Cerebellar cortex (tissue), 1 donor: ENCODE measurements around the gene LDLRAP1.
"Not testable (repeated sequence)": the region's sequence is repeated elsewhere in the genome, so short reads cannot be mapped to it uniquely, and the experiment has no call there.

Source experiments
- DNase-seq: peaks from one replicate; pipeline ENCODE4 v3.0.0-alpha.2; 2015; ENCODE audit warnings: low spot score

The LDLRAP1 gene

GRCh38 chr1:25577134-25577920 lies 33.9 kb downstream of the LDLRAP1 start:
- no peak for DNase-seq

- no peak for DNase-seq
These were observed 36.2 kb downstream of the LDLRAP1 start for GRCh38 chr1:25579292-25580252.

DNA sequence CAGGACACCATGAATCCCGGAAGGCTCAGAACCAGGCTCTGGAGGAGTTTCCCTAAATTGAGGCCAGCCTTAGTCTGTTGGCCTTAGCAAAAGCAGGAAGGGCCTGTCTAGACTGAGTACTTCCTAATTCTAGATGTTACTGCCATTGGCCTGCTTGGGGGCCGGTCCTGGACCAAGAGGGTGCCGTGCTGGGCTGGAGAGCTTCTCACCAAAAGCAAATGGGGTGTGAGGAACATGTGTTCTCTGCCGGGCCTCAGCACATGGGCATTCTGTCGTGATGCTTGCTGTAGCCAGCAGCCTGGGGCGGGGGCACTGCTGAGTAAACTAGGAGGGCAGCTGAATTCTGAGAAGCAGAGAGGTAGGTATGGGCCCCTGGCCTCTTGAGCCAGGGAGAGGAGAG lies 37.5 kb downstream of the LDLRAP1 start:
- DNase-seq, result no peak

- no peak for DNase-seq
These were observed 38.4 kb downstream of the LDLRAP1 start for GRCh38 chr1:25581764-25582163.

DNA sequence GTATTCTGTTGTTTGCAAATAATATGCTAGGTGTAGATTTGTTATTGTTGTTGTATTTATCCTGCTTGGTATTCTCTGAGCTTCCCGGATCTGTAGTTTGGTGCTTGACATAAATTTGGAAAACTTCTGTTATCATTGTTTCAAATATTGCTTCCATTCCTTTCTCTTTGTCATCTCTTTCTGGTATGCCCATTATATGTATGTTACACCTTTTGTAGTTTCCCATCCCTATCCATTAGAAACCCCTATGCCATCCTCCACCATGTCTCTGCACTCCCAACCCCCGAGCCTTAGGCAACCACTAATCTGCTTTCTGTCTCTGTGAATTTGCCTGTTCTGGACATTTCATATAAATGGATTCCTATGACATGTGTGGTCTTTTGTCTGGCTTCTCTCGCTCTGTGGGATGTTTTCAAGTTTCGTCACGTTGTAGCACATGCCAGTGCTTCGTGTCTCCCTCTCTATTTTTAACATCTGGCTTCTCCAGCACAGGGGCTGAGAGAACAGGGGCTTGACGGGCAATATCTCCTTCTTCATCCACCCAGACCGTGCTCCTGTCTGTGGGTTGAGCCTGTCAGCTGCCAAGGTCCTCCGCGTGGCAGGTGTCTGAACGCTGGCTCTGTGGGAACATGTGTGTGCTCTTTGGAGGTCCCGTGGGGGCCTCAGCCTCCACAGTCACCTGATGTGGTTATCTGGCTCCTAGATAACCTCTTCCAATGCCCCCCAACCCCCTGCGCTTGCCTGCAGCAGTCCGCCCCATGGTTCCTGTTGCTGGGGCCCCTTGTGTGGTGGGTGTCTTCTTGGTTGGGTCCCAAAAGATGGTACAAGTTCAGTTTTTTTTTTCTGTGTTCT lies 40.3 kb downstream of the LDLRAP1 start:
- no peak for DNase-seq

DNA sequence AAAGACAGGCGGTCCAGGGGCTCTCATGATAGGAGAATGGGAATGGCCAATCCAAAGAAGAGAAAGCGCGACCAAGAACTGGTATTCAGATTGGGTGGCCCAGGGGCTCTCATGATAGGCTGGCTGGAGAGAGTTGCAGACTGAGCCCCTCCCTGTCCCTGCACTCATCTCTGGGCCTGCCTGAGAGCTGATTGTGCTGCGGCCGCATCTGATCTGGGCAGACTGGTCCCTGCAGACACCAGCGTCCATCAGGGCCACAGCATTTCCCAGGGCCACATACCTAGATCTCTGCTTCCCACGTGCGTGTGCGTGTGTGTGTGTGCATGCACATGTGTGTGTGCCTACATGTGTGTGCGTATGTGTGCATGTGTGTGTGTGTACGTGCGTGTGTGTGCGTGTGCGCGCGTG lies 42.8 kb downstream of the LDLRAP1 start:
- no peak for DNase-seq

GRCh38 chr1:25587290-25587689 lies 43.9 kb downstream of the LDLRAP1 start:
- DNase-seq, result no peak

DNA sequence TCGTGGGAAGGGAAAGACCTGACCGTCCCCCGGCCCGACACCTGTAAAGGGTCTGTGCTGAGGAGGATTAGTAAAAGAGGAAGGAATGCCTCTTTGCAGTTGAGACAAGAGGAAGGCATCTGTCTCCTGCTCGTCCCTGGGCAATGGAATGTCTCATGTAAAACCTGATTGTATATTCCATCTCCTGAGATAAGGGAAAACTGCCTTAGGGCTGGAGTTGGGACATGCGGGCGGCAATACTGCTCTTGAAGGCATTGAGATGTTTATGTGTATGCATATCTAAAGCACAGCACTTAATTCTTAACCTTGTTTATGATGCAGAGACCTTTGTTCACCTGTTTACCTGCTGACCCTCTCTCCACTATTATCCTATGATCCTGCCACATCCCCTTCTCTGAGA lies 44.8 kb downstream of the LDLRAP1 start:
- DNase-seq, result not testable (repeated sequence)

DNA sequence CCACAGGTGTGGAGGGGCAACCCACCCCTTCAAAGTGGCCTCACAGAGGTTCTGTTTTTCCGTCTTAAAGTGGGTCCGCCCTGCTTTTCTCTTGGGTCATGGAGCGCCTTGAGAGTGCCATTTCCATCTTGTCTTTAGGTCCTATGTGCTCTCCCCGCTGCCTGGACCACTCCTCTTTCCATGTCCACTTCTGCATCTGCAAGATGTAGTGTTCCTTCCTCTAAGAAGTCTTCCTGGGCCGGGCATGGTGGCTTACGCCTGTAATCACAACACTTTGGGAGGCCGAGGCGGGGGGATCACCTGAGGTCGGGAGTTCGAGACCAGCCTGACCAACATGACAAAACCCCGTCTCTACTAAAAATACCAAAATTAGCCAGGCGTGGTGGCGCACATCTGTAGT lies 45.4 kb downstream of the LDLRAP1 start:
- not testable (repeated sequence) for DNase-seq

- DNase-seq, result no peak
These were observed 46.9 kb downstream of the LDLRAP1 start for GRCh38 chr1:25590096-25590824.

DNA sequence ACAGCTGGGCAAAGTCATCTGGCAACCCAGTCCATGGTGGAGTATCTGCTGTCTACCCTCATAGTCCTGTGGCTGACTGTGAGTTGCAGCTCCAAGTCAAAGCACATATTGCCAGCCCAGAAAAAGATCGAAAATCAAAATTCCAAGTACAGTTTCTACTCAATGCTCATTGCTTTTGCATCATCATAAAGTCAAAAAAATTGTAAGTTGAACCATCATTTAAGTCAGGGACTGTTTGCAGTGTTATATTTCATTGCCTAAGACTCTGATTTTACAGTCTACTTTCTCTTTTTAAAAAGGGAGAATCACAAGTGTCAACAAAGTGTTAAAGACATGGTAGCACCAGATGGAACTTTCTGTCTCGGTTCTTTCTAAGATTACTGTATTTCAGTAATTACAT lies 50.5 kb downstream of the LDLRAP1 start:
- no peak for DNase-seq

- no peak for DNase-seq
These were observed 51.6 kb downstream of the LDLRAP1 start for GRCh38 chr1:25594971-25595370.

DNA sequence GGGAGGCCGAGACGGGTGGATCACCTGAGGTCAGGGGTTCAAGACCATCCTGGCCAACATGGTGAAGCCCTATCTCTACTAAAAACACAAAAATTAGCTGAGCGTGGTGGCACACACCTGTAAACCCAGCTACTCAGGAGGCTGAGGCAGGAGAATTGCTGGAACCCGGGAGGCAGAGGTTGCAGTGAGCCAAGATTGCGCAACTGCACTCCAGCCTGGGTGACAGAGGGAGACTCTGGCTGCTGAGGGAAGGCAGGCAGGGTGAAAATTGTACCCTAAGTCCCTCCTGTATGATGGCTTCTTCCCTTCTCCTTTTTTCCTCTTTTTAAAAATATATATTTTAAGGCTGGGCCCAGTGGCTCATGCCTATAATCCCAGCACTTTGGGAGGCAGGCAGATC lies 53.2 kb downstream of the LDLRAP1 start:
- DNase-seq, result not testable (repeated sequence)

DNA sequence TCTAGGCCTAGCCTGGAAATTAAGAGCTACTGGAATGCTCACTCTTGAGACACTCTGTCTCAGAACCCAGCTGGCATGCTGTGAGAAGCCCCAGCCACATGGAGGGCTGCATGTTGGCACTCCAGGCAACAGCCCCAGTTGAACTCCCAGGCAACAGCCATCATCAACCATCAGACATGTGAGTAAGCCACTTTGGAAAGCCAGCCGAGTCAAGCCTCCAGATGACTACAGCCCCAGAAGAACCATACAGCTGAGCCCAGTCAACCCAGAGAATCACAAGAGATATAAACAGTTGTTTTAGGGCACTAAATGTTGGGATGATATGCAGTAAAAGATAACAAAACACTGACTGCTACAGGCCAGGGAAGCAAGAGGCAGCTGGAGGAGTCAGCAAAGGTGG lies 55.5 kb downstream of the LDLRAP1 start:
- no peak for DNase-seq

DNA sequence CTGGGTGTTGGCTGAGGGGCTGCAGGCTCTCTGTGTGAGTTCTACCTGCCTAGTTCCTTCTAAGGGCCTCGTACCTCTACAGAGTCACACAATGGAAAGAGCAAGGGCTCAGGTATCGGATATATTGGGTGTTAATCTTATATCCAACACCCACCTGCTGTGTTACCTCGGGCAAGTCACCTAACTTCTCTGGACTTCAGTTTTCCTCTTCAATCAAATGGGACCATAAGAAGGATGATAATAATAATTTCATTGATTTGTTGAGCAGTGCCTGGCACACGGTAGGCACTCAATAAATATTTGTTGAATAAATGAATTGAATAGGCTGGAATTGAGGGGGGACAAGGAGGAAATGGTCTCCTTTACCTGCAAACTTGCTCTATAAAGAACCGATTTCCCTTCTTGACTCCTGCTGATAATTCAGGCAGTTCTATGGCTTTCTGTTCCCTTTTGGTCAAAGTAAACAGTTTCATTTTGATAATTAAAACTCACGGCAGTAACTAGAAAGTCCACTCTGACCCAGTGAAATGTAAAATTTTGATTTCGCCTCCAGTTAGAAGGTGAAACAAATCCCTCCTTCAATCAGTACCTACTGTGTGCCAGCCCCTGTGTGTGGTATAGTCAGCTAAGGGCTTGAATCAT lies 56.7 kb downstream of the LDLRAP1 start:
- DNase-seq, result no peak

DNA sequence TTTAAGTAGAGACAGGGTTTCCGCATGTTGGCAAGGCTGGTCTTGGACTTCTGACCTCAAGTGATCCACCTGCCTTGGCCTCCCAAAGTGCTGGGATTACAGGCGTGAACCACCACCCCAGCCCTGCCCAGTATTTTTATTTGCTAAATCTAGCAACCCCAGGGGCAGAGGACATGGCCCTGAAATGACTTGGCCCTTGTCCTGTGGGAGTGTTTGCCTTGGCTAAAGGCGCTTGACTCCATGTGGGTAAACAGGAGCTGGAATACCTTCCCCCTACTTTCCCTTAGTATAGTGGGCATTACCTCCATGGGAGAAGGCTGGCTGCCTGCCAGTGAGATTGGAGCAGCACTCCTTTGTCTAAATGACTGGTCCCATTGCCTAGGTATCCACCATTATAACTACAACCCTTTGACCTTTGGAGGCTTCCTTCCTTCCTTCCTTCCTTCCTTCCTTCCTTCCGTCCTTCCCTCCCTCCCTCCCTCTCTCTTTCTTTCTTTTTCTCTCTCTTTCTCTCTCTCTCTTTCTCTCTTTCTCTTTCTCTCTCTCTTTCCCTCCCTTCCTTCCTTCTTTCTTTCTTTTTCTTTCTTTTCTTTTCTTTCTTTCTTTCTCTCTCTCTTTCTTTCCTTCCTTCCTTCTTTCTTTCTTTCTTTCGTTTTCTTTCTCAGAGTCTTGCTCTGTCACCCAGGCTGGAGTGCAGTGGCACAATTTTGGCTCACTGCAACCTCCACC lies 57.7 kb downstream of the LDLRAP1 start:
- not testable (repeated sequence) for DNase-seq

- DNase-seq, result not testable (repeated sequence)
These were observed 60.6 kb downstream of the LDLRAP1 start for GRCh38 chr1:25603779-25604538.

- DNase-seq, result no peak
These were observed 63.7 kb downstream of the LDLRAP1 start for GRCh38 chr1:25607123-25607522.

GRCh38 chr1:25608488-25609178 lies 65.2 kb downstream of the LDLRAP1 start:
- DNase-seq, result peak; percentile 88
